Mononuclear cell (primary cell): Measurements from ENCODE around the gene VWA5B1. TPM values are rescaled to one million over a fixed set of nuclear protein-coding genes. Genes with fewer than 3 reads are reported as not detected.

ENCODE experiments used
- H3K27me3 ChIP-seq: 2 replicates; pipeline ENCODE4 v1.6.0; 2011; ENCODE audit warnings: low read length, control low read depth; ENCODE audit not compliant: insufficient read depth
- H3K4me1 ChIP-seq: 2 replicates; pipeline ENCODE4 v1.5.1; 2011; ENCODE audit warnings: mild to moderate bottlenecking, low read length, control low read depth; ENCODE audit not compliant: insufficient read depth
- H3K4me3 ChIP-seq: 2 replicates; pipeline ENCODE4 v1.5.1; 2011; ENCODE audit warnings: mild to moderate bottlenecking, low read length, moderate library complexity
- H3K9me3 ChIP-seq: 2 replicates; pipeline ENCODE4 v1.5.1; 2011; ENCODE audit warnings: low read depth, mild to moderate bottlenecking, control low read depth, low read length
- total RNA-seq: library from RNA; depleted of rRNA; stranded (reverse); fragments of >200 nt; gene quantifications from one replicate; pipeline ENCODE4 v1.2.3, GENCODE V29; 2012

VWA5B1 gene
- total RNA-seq, 1 donor = not detected

GRCh38 chr1:20368866-20369470 lies 78.3 kb downstream of the VWA5B1 start:
- peaks cover 22% of the 10 kb centered on the region for H3K27me3 ChIP-seq
- H3K4me3 ChIP-seq = no peak overlapping the region
- H3K4me1 ChIP-seq = no peaks in the 10 kb centered on the region
- H3K9me3 ChIP-seq = no peaks in the 10 kb centered on the region

- Histone ChIP-seq H3K27me3 (peaks cover 12% of the 10 kb centered on the region), H3K4me3 (no peak overlapping the region), H3K9me3 (no peaks in the 10 kb centered on the region), H3K4me1 (no peaks in the 10 kb centered on the region)
Measured at GRCh38 chr1:20370698-20371097, 80.0 kb downstream of the VWA5B1 start.

GRCh38 chr1:20371411-20371810 lies 80.7 kb downstream of the VWA5B1 start:
- H3K27me3 ChIP-seq = peaks cover 10% of the 10 kb centered on the region

GRCh38 chr1:20371883-20372282 lies 81.2 kb downstream of the VWA5B1 start:
- Histone ChIP-seq H3K27me3 (peaks cover 10% of the 10 kb centered on the region), H3K4me1 (no peaks in the 10 kb centered on the region), H3K4me3 (no peak overlapping the region), H3K9me3 (no peaks in the 10 kb centered on the region)

More at GRCh38 chr1:20371411-20371810, 80.7 kb downstream of the VWA5B1 start:
- H3K4me3 ChIP-seq = no peak overlapping the region
- H3K4me1 ChIP-seq = no peaks in the 10 kb centered on the region
- no peaks in the 10 kb centered on the region for H3K9me3 ChIP-seq

- Histone ChIP-seq H3K27me3 (peaks cover 2% of the 10 kb centered on the region), H3K9me3 (no peaks in the 10 kb centered on the region), H3K4me3 (no peak overlapping the region), H3K4me1 (no peaks in the 10 kb centered on the region)
Measured at GRCh38 chr1:20372676-20373075, 82.0 kb downstream of the VWA5B1 start.

- Histone ChIP-seq H3K4me3 (no peak overlapping the region), H3K9me3 (no peaks in the 10 kb centered on the region), H3K4me1 (no peaks in the 10 kb centered on the region), H3K27me3 (peaks cover 2% of the 10 kb centered on the region)
Measured at GRCh38 chr1:20373286-20373685, 82.6 kb downstream of the VWA5B1 start.

- Histone ChIP-seq H3K9me3 (no peaks in the 10 kb centered on the region), H3K4me1 (no peaks in the 10 kb centered on the region), H3K27me3 (peaks cover 2% of the 10 kb centered on the region), H3K4me3 (no peak overlapping the region)
Measured at GRCh38 chr1:20373764-20374163, 83.1 kb downstream of the VWA5B1 start.

GRCh38 chr1:20375563-20375962 lies 84.9 kb downstream of the VWA5B1 start:
- Histone ChIP-seq H3K4me3 (no peak overlapping the region), H3K27me3 (peaks cover 1% of the 10 kb centered on the region), H3K4me1 (no peaks in the 10 kb centered on the region), H3K9me3 (no peaks in the 10 kb centered on the region)

GRCh38 chr1:20376171-20376570 lies 85.5 kb downstream of the VWA5B1 start:
- Histone ChIP-seq H3K4me1 (no peaks in the 10 kb centered on the region), H3K9me3 (no peaks in the 10 kb centered on the region), H3K27me3 (no peaks in the 10 kb centered on the region), H3K4me3 (no peak overlapping the region)

GRCh38 chr1:20376880-20377494 lies 86.3 kb downstream of the VWA5B1 start:
- Histone ChIP-seq H3K9me3 (no peaks in the 10 kb centered on the region), H3K4me3 (no peak overlapping the region), H3K4me1 (no peaks in the 10 kb centered on the region), H3K27me3 (no peaks in the 10 kb centered on the region)

- Histone ChIP-seq H3K4me1 (no peaks in the 10 kb centered on the region), H3K27me3 (no peaks in the 10 kb centered on the region), H3K4me3 (no peak overlapping the region), H3K9me3 (no peaks in the 10 kb centered on the region)
Measured at GRCh38 chr1:20377516-20378270, 87.0 kb downstream of the VWA5B1 start.

- H3K4me3 ChIP-seq = no peak overlapping the region
- no peaks in the 10 kb centered on the region for H3K4me1 ChIP-seq
- no peaks in the 10 kb centered on the region for H3K9me3 ChIP-seq
- no peaks in the 10 kb centered on the region for H3K27me3 ChIP-seq
Measured at GRCh38 chr1:20379075-20379474, 88.4 kb downstream of the VWA5B1 start.

GRCh38 chr1:20380175-20380574 lies 89.5 kb downstream of the VWA5B1 start:
- Histone ChIP-seq H3K4me1 (no peaks in the 10 kb centered on the region), H3K9me3 (no peaks in the 10 kb centered on the region), H3K27me3 (peaks cover 4% of the 10 kb centered on the region), H3K4me3 (no peak overlapping the region)

GRCh38 chr1:20380616-20381035 lies 90.0 kb downstream of the VWA5B1 start:
- no peaks in the 10 kb centered on the region for H3K9me3 ChIP-seq
- H3K4me3 ChIP-seq = no peak overlapping the region
- H3K27me3 ChIP-seq = peaks cover 4% of the 10 kb centered on the region
- H3K4me1 ChIP-seq = no peaks in the 10 kb centered on the region

GRCh38 chr1:20381045-20381641 lies 90.5 kb downstream of the VWA5B1 start:
- H3K4me1 ChIP-seq = no peaks in the 10 kb centered on the region
- peaks cover 7% of the 10 kb centered on the region for H3K27me3 ChIP-seq
- no peak overlapping the region for H3K4me3 ChIP-seq
- no peaks in the 10 kb centered on the region for H3K9me3 ChIP-seq
